CD4-positive, alpha-beta memory T cell (primary cell): ENCODE results near the gene ZNF750. TPM values are rescaled to one million over a fixed set of nuclear protein-coding genes. Genes with fewer than 3 reads are reported as not detected.

Experiments
- CTCF ChIA-PET: fragments of 350-600 bp; sonication (Branson Sonifier 250); formaldehyde crosslinking; loops from one replicate; lab custom pipeline; 2021; ENCODE audit warnings: inconsistent platforms; ENCODE audit not compliant: partially characterized antibody; lab: Charles Lee
- POLR2A ChIA-PET: fragments of 350-600 bp; sonication (Branson Sonifier 250); formaldehyde crosslinking; loops from one replicate; lab custom pipeline; 2021; ENCODE audit not compliant: partially characterized antibody; lab: Charles Lee
- DNase-seq, 5 donors: peaks; one replicate each; pipeline versions ENCODE4 v3.0.0 to v3.0.0-alpha.2; 2020 to 2022; ENCODE audit warnings: mixed read lengths in 1 of 5
- H3K27ac ChIP-seq: one replicate; pipeline ENCODE4 v1.7.0; 2013; ENCODE audit warnings: low read depth, low read length
- H3K27me3 ChIP-seq: 2 replicates; pipeline ENCODE4 v1.7.0; 2013; ENCODE audit warnings: mild to moderate bottlenecking, low read length, moderate library complexity; ENCODE audit not compliant: insufficient read depth
- H3K36me3 ChIP-seq: 2 replicates; pipeline ENCODE4 v1.7.0; 2013; ENCODE audit warnings: mild to moderate bottlenecking, low read length, moderate library complexity; ENCODE audit not compliant: insufficient read depth
- H3K4me1 ChIP-seq: 2 replicates; pipeline ENCODE4 v1.7.0; 2013; ENCODE audit warnings: mild to moderate bottlenecking, low read length, moderate library complexity; ENCODE audit not compliant: insufficient read depth
- H3K4me3 ChIP-seq, 2 donors: one replicate each; pipeline ENCODE4 v1.7.0; 2013; ENCODE audit warnings: low read length in 2 of 2, mild to moderate bottlenecking in 1 of 2
- H3K9me3 ChIP-seq, 2 donors: one replicate each; pipeline ENCODE4 v1.7.0; 2013; ENCODE audit warnings: low read length in 2 of 2, control low read depth in 1 of 2; ENCODE audit not compliant: control insufficient read depth in 1 of 2
- H3K27ac Mint-ChIP-seq, 7 donors: one replicate each; pipeline ENCODE4 v1.8.0; 2020 to 2021; ENCODE audit warnings: mixed read lengths in 7 of 7, mild to moderate bottlenecking in 6 of 7, inconsistent platforms in 3 of 7, moderate library complexity in 3 of 7
- H3K27me3 Mint-ChIP-seq, 2 donors: one replicate each; pipeline ENCODE4 v1.8.0; 2020 to 2021; ENCODE audit warnings: mixed read lengths in 2 of 2
- H3K36me3 Mint-ChIP-seq, 2 donors: one replicate each; pipeline ENCODE4 v1.8.0; 2020 to 2021; ENCODE audit warnings: mixed read lengths in 2 of 2, inconsistent platforms in 1 of 2, mild to moderate bottlenecking in 1 of 2
- H3K4me1 Mint-ChIP-seq, 4 donors: one replicate each; pipeline ENCODE4 v1.8.0; 2020 to 2021; ENCODE audit warnings: mixed read lengths in 4 of 4, mild to moderate bottlenecking in 1 of 4
- H3K4me3 Mint-ChIP-seq, 8 donors: one replicate each; pipeline ENCODE4 v1.8.0; 2020 to 2021; ENCODE audit warnings: mixed read lengths in 8 of 8, mild to moderate bottlenecking in 7 of 8, moderate library complexity in 6 of 8, inconsistent platforms in 3 of 8
- H3K9me3 Mint-ChIP-seq, 8 donors: one replicate each; pipeline ENCODE4 v1.8.0; 2020 to 2021; ENCODE audit warnings: mixed read lengths in 8 of 8, mild to moderate bottlenecking in 5 of 8, inconsistent platforms in 3 of 8, moderate library complexity in 1 of 8
- intact Hi-C: fragments of 100-400 bp; cut with micrococcal nuclease; formaldehyde crosslinking; loops from one replicate; pipeline ENCODE4 v1.15.1; 2023
- polyA plus RNA-seq, 2 donors: library from polyadenylated mRNA; unstranded; fragments of 300-500 nt; fragmentation: Illumina TruSeq; gene quantifications; one replicate each; pipeline ENCODE4 v1.2.3, GENCODE V29; 2021
- total RNA-seq, 2 experiments: library from RNA; stranded (reverse); gene quantifications; one replicate each; pipeline ENCODE4 v1.2.3, GENCODE V29; 2021

Gene ZNF750
- total and polyA plus RNA-seq, 4 experiments from 2014 or later = not detected

DNA sequence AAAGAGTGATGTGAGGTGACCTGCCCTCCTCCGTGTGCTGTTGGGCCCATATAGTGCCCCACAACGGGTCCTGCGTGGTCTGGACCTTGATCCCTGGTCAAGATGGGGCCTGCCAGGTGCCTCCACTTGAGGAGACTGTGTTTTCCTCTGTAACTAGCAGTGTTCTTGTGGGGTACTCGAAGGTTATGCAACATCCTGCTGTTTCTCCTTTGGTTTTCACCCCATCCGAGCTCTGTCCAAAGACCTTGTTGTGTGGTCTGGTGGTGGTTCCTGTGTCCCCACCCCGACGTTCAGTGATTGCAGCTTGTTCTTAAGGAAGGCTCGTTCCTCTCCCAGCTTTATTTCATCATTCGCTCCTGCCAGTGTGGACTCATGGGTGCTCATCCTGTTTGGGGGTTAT, 38.7 kb upstream of the ZNF750 start:
- POLR2A ChIA-PET = interaction anchor here (7.3 kb wide), 1 partner anchor 13 kb away, joined by 39 read pairs; no protein-coding TSS in a partner anchor
- Mint-ChIP-seq H3K27me3 (no peaks in the 10 kb centered on the region), H3K4me1 (peaks cover 27 to 67% (median 43%) of the 10 kb centered on the region in 4 donors), H3K36me3 (peaks cover 11 to 15% of the 10 kb centered on the region in 2 donors), H3K4me3 (peak overlapping the region in 1 of 8 donors; percentile 18), H3K9me3 (no peaks in the 10 kb centered on the region), H3K27ac (peak overlapping the region in 5 of 7 donors; percentile 52 to 77 (median 63))
- intact Hi-C loops = no loop called here
- Histone ChIP-seq H3K4me1 (peaks cover 35% of the 10 kb centered on the region), H3K27ac (no peak overlapping the region), H3K4me3 (no peak overlapping the region), H3K36me3 (no peaks in the 10 kb centered on the region), H3K9me3 (no peaks in the 10 kb centered on the region), H3K27me3 (no peaks in the 10 kb centered on the region)
- CTCF ChIA-PET = interaction anchor here (0.8 to 1.7 kb wide), 2 partner anchors 13 to 14 kb away, joined by 3 to 4 read pairs; no protein-coding TSS in a partner anchor
- DNase-seq = no peak

DNA sequence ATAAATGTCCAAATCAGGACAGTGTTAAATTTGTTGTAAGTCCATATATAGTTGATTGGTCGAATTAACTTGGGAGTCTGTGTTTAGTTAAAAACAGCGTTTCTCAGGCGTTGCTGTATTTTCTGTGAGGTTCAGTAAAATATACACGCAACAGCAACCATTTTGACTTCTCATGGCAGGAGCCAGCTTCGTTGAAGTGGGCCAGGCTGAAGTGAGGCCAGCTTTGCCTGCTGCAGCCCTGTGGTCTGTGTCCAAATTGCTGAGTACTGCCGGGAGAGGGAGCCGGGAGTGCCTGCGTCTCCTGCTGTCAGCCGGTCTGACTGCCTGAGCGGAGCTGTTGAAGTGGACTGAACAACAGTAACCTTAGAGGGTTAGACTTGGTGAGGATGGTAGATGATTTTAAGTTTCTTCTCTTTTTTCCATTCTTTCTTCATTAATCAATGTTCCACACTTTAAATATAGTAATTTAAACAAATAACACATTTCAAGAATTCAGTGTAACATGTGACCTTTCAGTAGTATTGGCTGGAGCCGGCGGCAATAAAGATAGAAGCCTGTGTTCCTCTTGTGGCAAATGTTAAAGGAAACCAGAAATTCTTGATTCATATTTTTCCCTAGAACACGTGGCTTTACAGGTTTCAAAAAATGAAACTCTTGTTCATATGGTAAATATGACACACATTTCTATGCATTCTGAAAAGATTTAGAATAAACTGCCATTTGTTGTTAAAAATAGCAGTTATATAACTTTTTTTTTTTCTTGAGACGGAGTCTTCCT, 37.0 kb upstream of the ZNF750 start:
- Mint-ChIP-seq H3K36me3 (peaks cover 13 to 19% of the 10 kb centered on the region in 2 donors), H3K9me3 (no peaks in the 10 kb centered on the region), H3K4me1 (peaks cover 17 to 54% (median 28%) of the 10 kb centered on the region in 4 donors), H3K27me3 (no peaks in the 10 kb centered on the region), H3K4me3 (no peak overlapping the region), H3K27ac (peak overlapping the region in 1 of 7 donors; percentile 52)
- Histone ChIP-seq H3K9me3 (no peaks in the 10 kb centered on the region), H3K36me3 (no peaks in the 10 kb centered on the region), H3K4me3 (no peak overlapping the region), H3K27me3 (no peaks in the 10 kb centered on the region), H3K4me1 (peaks cover 17% of the 10 kb centered on the region), H3K27ac (no peak overlapping the region)
- CTCF ChIA-PET = no interaction called here
- intact Hi-C loops = no loop called here
- POLR2A ChIA-PET = interaction anchor here (7.3 kb wide), 1 partner anchor 11 kb away, joined by 39 read pairs; no protein-coding TSS in a partner anchor
- DNase-seq = no peak

DNA sequence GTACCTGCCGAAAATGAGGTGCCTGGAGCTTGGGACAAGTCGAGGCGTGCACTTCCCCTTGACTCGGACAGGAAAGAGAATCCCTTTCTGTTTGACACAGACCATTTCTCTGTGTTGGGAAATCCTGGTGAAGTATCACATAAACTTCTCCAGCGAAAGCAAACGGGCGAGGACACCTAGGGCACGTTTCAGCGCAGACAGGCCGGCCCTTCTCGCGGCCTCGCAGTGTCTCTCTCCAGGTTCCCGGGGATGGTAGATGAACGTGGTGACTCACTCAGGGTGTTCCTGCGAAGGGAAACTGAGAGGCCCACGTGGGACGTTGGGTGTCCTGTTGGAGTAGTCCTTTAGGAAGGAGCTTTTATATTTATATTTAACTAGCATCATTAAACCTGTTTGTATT, 36.3 kb upstream of the ZNF750 start:
- intact Hi-C loops = no loop called here
- peak overlapping the region in 3 of 7 donors; percentile 30 to 51 (median 36) for H3K27ac Mint-ChIP-seq
- DNase-seq = no peak
- Histone ChIP-seq H3K4me3 (no peak overlapping the region), H3K9me3 (no peaks in the 10 kb centered on the region), H3K27ac (no peak overlapping the region), H3K27me3 (no peaks in the 10 kb centered on the region), H3K36me3 (peaks cover 5% of the 10 kb centered on the region), H3K4me1 (peaks cover 11% of the 10 kb centered on the region)
- H3K27me3 Mint-ChIP-seq = no peaks in the 10 kb centered on the region
- ChIA-PET POLR2A (interaction anchor here (7.3 kb wide), 1 partner anchor 10 kb away, joined by 39 read pairs; no protein-coding TSS in a partner anchor), CTCF (interaction anchor here (1.8 kb wide), 1 partner anchor 95 kb away, joined by 7 read pairs; no protein-coding TSS in a partner anchor)
- H3K4me1 Mint-ChIP-seq = peaks cover 15 to 48% (median 24%) of the 10 kb centered on the region in 4 donors
- H3K36me3 Mint-ChIP-seq = peaks cover 13 to 19% of the 10 kb centered on the region in 2 donors
- H3K4me3 Mint-ChIP-seq = no peak overlapping the region
- H3K9me3 Mint-ChIP-seq = no peaks in the 10 kb centered on the region

GRCh38 chr17:82875407-82875856, 35.6 kb upstream of the ZNF750 start:
- no peak for DNase-seq
- Histone ChIP-seq H3K4me1 (peaks cover 7% of the 10 kb centered on the region), H3K4me3 (no peak overlapping the region), H3K27me3 (no peaks in the 10 kb centered on the region), H3K27ac (no peak overlapping the region), H3K9me3 (no peaks in the 10 kb centered on the region), H3K36me3 (peaks cover 12% of the 10 kb centered on the region)
- Mint-ChIP-seq H3K4me3 (no peak overlapping the region), H3K27me3 (no peaks in the 10 kb centered on the region), H3K4me1 (peaks cover 17 to 44% (median 22%) of the 10 kb centered on the region in 4 donors), H3K9me3 (no peaks in the 10 kb centered on the region), H3K36me3 (peaks cover 16 to 23% of the 10 kb centered on the region in 2 donors), H3K27ac (no peak overlapping the region)
- intact Hi-C loops = no loop called here
- ChIA-PET POLR2A (interaction anchor here (7.3 kb wide), 1 partner anchor 10 kb away, joined by 39 read pairs; no protein-coding TSS in a partner anchor), CTCF (interaction anchor here (1.8 kb wide), 1 partner anchor 94 kb away, joined by 7 read pairs; no protein-coding TSS in a partner anchor)

DNA sequence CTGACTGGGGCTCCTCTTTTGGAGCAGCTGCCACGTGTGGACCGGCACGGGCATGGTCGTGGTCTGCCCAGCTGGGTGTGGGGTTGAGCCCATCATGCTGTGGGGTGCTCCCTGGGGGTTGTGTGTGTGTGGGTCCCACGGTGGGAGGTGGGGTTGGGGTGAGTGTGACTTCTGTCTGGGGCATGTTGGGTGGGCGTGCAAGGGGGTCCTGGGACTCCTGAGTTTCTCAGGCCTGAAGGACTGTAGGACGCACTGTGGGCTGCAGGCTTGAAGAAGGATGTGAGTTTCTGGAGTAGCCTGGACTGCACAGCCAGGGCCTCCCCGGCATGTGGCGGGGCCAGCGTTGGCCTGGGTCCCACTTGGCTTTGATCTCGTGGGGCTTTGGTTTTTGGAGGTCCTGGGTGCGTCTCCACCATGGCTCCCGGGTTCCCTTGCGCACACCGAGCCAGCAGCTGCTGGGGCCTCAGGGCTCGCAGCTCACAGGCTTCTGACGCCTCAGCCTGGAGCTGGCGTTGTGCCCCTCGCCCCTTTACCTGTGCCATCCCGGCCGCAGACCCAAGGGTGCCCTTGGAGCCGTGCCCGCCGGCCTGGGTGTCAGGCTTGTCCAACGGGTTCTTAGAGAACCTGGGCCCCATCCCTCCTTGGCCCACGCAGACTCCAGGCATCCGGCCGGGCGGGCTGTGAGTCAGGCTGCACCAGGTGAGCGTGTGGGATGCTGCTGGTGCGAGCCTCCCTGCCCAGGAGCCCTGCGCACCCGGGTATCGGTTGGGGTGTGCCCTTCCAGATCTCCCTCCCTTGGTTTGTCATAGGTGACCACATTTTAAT, 34.4 kb upstream of the ZNF750 start:
- H3K27ac ChIP-seq = no peak overlapping the region
- Mint-ChIP-seq H3K27ac (no peak overlapping the region), H3K9me3 (no peaks in the 10 kb centered on the region), H3K36me3 (peaks cover 19 to 28% of the 10 kb centered on the region in 2 donors), H3K4me3 (no peak overlapping the region), H3K4me1 (peaks cover 10 to 40% (median 12%) of the 10 kb centered on the region in 4 donors), H3K27me3 (no peaks in the 10 kb centered on the region)
- intact Hi-C loops = no loop called here
- ChIA-PET CTCF (interaction anchor here (1.8 kb wide), 1 partner anchor 93 kb away, joined by 7 read pairs; no protein-coding TSS in a partner anchor), POLR2A (interaction anchor here (7.3 kb wide), 1 partner anchor 8 kb away, joined by 39 read pairs; no protein-coding TSS in a partner anchor)
- H3K36me3 ChIP-seq = peaks cover 17% of the 10 kb centered on the region
- H3K9me3 ChIP-seq = no peaks in the 10 kb centered on the region
- H3K4me1 ChIP-seq = peaks cover 7% of the 10 kb centered on the region
- DNase-seq = no peak
- H3K4me3 ChIP-seq = no peak overlapping the region
- H3K27me3 ChIP-seq = no peaks in the 10 kb centered on the region

DNA sequence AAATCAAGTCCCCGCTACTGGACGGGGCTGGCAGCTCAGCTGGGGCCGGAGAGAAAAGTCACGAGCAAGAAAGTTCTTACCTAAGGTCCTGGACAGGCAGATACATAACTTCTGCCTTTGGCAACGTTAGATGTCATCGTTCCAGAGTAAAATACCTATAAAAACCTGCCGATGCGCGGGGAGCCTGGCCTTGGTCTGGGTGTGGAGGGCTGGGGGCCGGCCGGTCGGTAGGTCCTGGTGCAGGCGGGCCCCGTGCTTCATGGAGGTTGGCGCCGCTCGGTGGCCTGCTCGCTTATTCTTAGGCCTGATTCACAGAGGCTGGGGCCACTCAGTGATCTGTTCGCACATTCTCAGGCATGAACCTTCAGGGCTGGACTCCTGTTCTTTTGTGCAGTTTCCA, 33.7 kb upstream of the ZNF750 start:
- H3K4me1 Mint-ChIP-seq = peaks cover 5 to 40% (median 11%) of the 10 kb centered on the region in 4 donors
- peaks cover 22 to 27% of the 10 kb centered on the region in 2 donors for H3K36me3 Mint-ChIP-seq
- H3K27ac ChIP-seq = no peak overlapping the region
- peaks cover 17% of the 10 kb centered on the region for H3K36me3 ChIP-seq
- H3K9me3 Mint-ChIP-seq = no peaks in the 10 kb centered on the region
- intact Hi-C loops = no loop called here
- peaks cover 7% of the 10 kb centered on the region for H3K4me1 ChIP-seq
- no peak for DNase-seq
- peak overlapping the region in 2 of 7 donors; percentile 55 to 60 for H3K27ac Mint-ChIP-seq
- no peaks in the 10 kb centered on the region for H3K9me3 ChIP-seq
- ChIA-PET CTCF (interaction anchor here (0.8 kb wide), 1 partner anchor 9 kb away, joined by 4 read pairs; no protein-coding TSS in a partner anchor), POLR2A (interaction anchor here (7.3 kb wide), 1 partner anchor 8 kb away, joined by 39 read pairs; no protein-coding TSS in a partner anchor)
- no peaks in the 10 kb centered on the region for H3K27me3 Mint-ChIP-seq
- H3K27me3 ChIP-seq = no peaks in the 10 kb centered on the region
- H3K4me3 ChIP-seq = no peak overlapping the region
- H3K4me3 Mint-ChIP-seq = no peak overlapping the region
